Ovary (tissue), 3 donors: Measurements from ENCODE around the gene SPATA16.

ENCODE experiments used
- CTCF ChIP-seq, 3 donors: fragments of 450-650 bp in 2 of 3; fragments of 200-600 bp in 1 of 3; IDR thresholded peaks; one replicate each; pipeline versions ENCODE4 v1.5.1 to v1.8.0; 2016 to 2022; ENCODE audit warnings: antibody characterized with exemption in 3 of 3, mild to moderate bottlenecking in 1 of 3
- EP300 ChIP-seq: sonication (generic); formaldehyde crosslinking; IDR thresholded peaks from one replicate; pipeline ENCODE4 v1.6.1; 2017; ENCODE audit warnings: antibody characterized with exemption
- POLR2A ChIP-seq: fragments of 450-650 bp; IDR thresholded peaks from one replicate; pipeline ENCODE4 v1.6.1; 2017; ENCODE audit warnings: antibody characterized with exemption, mild to moderate bottlenecking, moderate library complexity
- donor health status: DM: no; HTN: no; CAD: no.

DNA sequence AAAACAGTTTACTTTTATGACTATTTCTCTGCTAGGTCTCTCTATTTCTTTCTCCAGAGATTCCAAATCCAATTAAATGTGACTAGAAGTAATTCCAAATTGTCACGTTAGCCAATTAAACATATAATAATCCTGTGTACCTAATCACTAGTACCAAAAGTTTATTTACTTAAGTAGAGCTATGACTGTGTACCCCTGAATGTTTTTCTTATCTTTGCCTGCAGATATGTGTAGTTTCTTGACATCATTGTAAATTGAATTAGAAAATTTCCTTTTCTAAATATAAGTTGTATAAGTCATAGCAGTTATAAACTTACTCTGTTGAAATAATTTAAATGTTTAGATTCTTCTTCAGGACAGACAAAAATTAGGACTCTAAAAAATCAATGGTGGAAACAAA, 163.3 kb downstream of the SPATA16 start:
- TF ChIP-seq CTCF (IDR thresholded peaks at IDR 0.05): no peak
- TF ChIP-seq EP300: no peak
- TF ChIP-seq POLR2A: no peak
